Esophagus squamous epithelium (tissue), 4 donors: Measurements from ENCODE around the gene CRHR1.

Experiments used
- POLR2A ChIP-seq, 4 donors: fragments of 450-650 bp; IDR thresholded peaks; one replicate each; pipeline ENCODE4 v1.6.1; 2017; ENCODE audit warnings: antibody characterized with exemption in 4 of 4, mild to moderate bottlenecking in 4 of 4, moderate library complexity in 3 of 4
- TF ChIP-seq, protein P1 (sequence below), 6 experiments: fragments of 450-650 bp in 4 of 6; fragments of 200-600 bp in 2 of 6; sonication (generic) in 2 of 6; IDR thresholded peaks; one replicate each; pipeline ENCODE4 v1.5.1; 2016 to 2019; ENCODE audit warnings: antibody characterized with exemption in 6 of 6, mild to moderate bottlenecking in 4 of 6, moderate library complexity in 4 of 6

DNA sequence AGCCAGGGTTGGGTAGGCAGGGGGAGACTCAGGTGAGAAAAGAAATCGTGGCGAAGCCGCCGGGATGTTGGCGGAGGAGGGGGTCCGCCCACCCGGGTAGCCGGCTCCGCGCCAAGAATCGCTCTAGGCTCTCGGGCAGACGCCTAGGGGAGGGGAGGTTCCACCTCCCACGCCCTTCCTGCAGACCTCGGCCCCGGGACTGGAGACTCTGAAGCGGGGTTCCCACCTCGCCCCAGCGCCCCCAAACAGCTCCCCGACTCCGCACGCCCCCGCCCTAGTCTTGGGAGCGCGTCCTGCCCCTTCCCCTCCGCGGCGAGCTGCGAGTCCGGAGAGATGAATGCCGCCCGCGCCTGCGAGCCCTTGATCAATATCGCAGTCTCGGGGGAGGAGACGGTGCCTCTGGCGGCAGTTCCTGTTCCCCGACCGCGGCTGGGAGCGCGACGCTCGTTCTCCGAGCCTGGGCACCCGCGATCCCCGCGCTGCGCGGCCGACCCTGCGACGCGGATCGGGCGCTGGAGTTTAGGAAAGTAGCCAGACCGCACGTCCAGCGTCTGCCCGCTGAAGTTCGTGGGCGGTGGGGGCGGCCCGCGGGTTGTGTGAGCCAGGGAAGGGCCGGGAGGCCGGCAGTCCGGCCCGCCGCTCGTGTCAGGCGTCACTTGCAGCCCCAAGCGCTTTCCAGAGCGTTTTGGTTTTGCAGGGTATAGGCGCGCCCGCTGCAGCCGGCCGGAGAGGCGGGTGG, 790 bp downstream of the CRHR1 start:
- no peak for TF ChIP-seq POLR2A (IDR thresholded peaks at IDR 0.05)
- TF ChIP-seq, protein P1, sequence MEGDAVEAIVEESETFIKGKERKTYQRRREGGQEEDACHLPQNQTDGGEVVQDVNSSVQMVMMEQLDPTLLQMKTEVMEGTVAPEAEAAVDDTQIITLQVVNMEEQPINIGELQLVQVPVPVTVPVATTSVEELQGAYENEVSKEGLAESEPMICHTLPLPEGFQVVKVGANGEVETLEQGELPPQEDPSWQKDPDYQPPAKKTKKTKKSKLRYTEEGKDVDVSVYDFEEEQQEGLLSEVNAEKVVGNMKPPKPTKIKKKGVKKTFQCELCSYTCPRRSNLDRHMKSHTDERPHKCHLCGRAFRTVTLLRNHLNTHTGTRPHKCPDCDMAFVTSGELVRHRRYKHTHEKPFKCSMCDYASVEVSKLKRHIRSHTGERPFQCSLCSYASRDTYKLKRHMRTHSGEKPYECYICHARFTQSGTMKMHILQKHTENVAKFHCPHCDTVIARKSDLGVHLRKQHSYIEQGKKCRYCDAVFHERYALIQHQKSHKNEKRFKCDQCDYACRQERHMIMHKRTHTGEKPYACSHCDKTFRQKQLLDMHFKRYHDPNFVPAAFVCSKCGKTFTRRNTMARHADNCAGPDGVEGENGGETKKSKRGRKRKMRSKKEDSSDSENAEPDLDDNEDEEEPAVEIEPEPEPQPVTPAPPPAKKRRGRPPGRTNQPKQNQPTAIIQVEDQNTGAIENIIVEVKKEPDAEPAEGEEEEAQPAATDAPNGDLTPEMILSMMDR (IDR thresholded peaks at IDR 0.05), result no peak
